Measurements from ENCODE around the gene ZNF724. TPM values are rescaled to one million over a fixed set of nuclear protein-coding genes. Genes with fewer than 3 reads are reported as not detected.
"Not testable (repeated sequence)": the region's sequence is repeated elsewhere in the genome, so short reads cannot be mapped to it uniquely, and the experiment has no call there.

ZNF724 gene
- total RNA-seq (10 to 100 TPM in 1 of 5 experiments, 1 to 10 TPM in 4; 2.9 to 11.3 (median 6.8) TPM), polyA plus RNA-seq (1 to 10 TPM; 3.0 to 4.3 TPM), total RNA-seq (2.4 reads per million, percentile 12 among the genes with 10 or more reads in this experiment)

- no peaks in the 10 kb centered on the region for H3K9me3 ChIP-seq (ENCODE audit: control insufficient read depth in 2 of 3, low read length in 3 of 3)
- ChIA-PET POLR2A (interaction anchor here (0.7 to 2.2 kb wide), 9 partner anchors 16 to 1401 kb away, joined by 3 to 40 read pairs (median 4); partner anchors contain the start of genes ZNF492, ZNF681 and ZNF91), CTCF (interaction anchor here (1.1 kb wide), 1 partner anchor 24 kb away, joined by 5 read pairs; no protein-coding TSS in a partner anchor)
- H3K4me1 ChIP-seq (ENCODE audit: control insufficient read depth in 2 of 2, insufficient read depth in 2 of 2, low read length in 2 of 2) = peaks cover 0 to 6% of the 10 kb centered on the region in 2 donors
- H3K27ac ChIP-seq (ENCODE audit: low read depth, low read length) = peak within 1 kb of the TSS; percentile 72
- intact Hi-C loops (cut with micrococcal nuclease) = loop anchor here (1.0 to 2.0 kb wide), 9 partner anchors 24 to 1414 kb away; partner anchors contain the start of genes ZNF91 (in 2 of the 2), ZNF257 (in 1 of the 2), ZNF43 (in 1 of the 2) and ZNF675 (in 1 of the 2)
- peaks cover 6 to 22% (median 10%) of the 10 kb centered on the region in 7 donors for H3K4me1 Mint-ChIP-seq
- peaks cover 0 to 19% (median 0%) of the 10 kb centered on the region in 11 donors for H3K9me3 Mint-ChIP-seq
- peak; percentile 100 for ATAC-seq
- no peaks in the 10 kb centered on the region for H3K27me3 ChIP-seq (ENCODE audit: control insufficient read depth in 2 of 2, insufficient read depth in 2 of 2, low read length in 2 of 2)
- DNase-seq = peak; percentile 66 to 91 (median 88)
- H3K27me3 Mint-ChIP-seq = no peaks in the 10 kb centered on the region
- H3K4me3 ChIP-seq (ENCODE audit: low read length) = peak within 1 kb of the TSS; percentile 84
- H3K36me3 Mint-ChIP-seq = peaks cover 0 to 39% (median 21%) of the 10 kb centered on the region in 5 donors
- H3K27ac Mint-ChIP-seq = peak within 1 kb of the TSS; percentile 61 to 96 (median 89)
- peak within 1 kb of the TSS; percentile 95 to 99 (median 96) for H3K4me3 Mint-ChIP-seq
- H3K36me3 ChIP-seq (ENCODE audit: control insufficient read depth in 2 of 3, insufficient read depth in 3 of 3, low read length in 3 of 3) = peaks cover 0 to 5% (median 0%) of the 10 kb centered on the region in 3 experiments
These were observed at the start of gene ZNF724 for GRCh38 chr19:23249911-23250649. Gene ZNF724, minus strand, starts transcription at chr19:23250394. Its CDS starts 152 bp downstream, at chr19:23250242.

- ATAC-seq (no peak), DNase-seq (no peak)
- no peak overlapping the region for H3K27ac Mint-ChIP-seq
- H3K36me3 Mint-ChIP-seq = peaks cover 0 to 9% (median 0%) of the 10 kb centered on the region in 5 donors
- Histone ChIP-seq H3K27ac (ENCODE audit: low read depth, low read length) (no peak overlapping the region), H3K4me3 (ENCODE audit: low read length) (no peak overlapping the region), H3K36me3 (ENCODE audit: control insufficient read depth in 2 of 3, insufficient read depth in 3 of 3, low read length in 3 of 3) (no peaks in the 10 kb centered on the region), H3K27me3 (ENCODE audit: control insufficient read depth in 2 of 2, insufficient read depth in 2 of 2, low read length in 2 of 2) (no peaks in the 10 kb centered on the region), H3K4me1 (ENCODE audit: control insufficient read depth in 2 of 2, insufficient read depth in 2 of 2, low read length in 2 of 2) (no peaks in the 10 kb centered on the region), H3K9me3 (ENCODE audit: control insufficient read depth in 2 of 3, low read length in 3 of 3) (no peaks in the 10 kb centered on the region)
- H3K4me3 Mint-ChIP-seq = no peak overlapping the region
- H3K9me3 Mint-ChIP-seq = peaks cover 0 to 75% (median 21%) of the 10 kb centered on the region in 11 donors
- no peaks in the 10 kb centered on the region for H3K27me3 Mint-ChIP-seq
- H3K4me1 Mint-ChIP-seq = no peaks in the 10 kb centered on the region
- intact Hi-C loops (cut with micrococcal nuclease) = no loop called here
- ChIA-PET POLR2A (no interaction called here), CTCF (interaction anchor here (1.1 kb wide), 1 partner anchor 12 kb away, joined by 3 read pairs; no protein-coding TSS in a partner anchor)
These were observed 43.9 kb upstream of the ZNF724 start for GRCh38 chr19:23294141-23294540.

GRCh38 chr19:23289966-23290365 is 39.8 kb upstream of the ZNF724 start:
- H3K4me1 ChIP-seq (ENCODE audit: control insufficient read depth in 2 of 2, insufficient read depth in 2 of 2, low read length in 2 of 2); H3K4me1 Mint-ChIP-seq; H3K27ac ChIP-seq (ENCODE audit: low read depth, low read length); H3K9me3 ChIP-seq (ENCODE audit: control insufficient read depth in 2 of 3, low read length in 3 of 3); H3K27me3 Mint-ChIP-seq; H3K36me3 ChIP-seq (ENCODE audit: control insufficient read depth in 2 of 3, insufficient read depth in 3 of 3, low read length in 3 of 3); DNase-seq; H3K27me3 ChIP-seq (ENCODE audit: control insufficient read depth in 2 of 2, insufficient read depth in 2 of 2, low read length in 2 of 2); H3K4me3 ChIP-seq (ENCODE audit: low read length); CTCF ChIA-PET; intact Hi-C loops (cut with micrococcal nuclease); ATAC-seq; H3K4me3 Mint-ChIP-seq: not testable (repeated sequence)
- peak overlapping the region in 1 of 9 donors; percentile 46 for H3K27ac Mint-ChIP-seq
- POLR2A ChIA-PET = interaction anchor here (0.6 kb wide), 1 partner anchor 574 kb away, joined by 3 read pairs; no protein-coding TSS in a partner anchor
- peaks cover 0 to 10% (median 5%) of the 10 kb centered on the region in 5 donors for H3K36me3 Mint-ChIP-seq
- peaks cover 3 to 76% (median 22%) of the 10 kb centered on the region in 11 donors for H3K9me3 Mint-ChIP-seq

GRCh38 chr19:23287620-23288019 is 37.4 kb upstream of the ZNF724 start:
- ChIA-PET CTCF (no interaction called here), POLR2A (no interaction called here)
- no peaks in the 10 kb centered on the region for H3K27me3 ChIP-seq (ENCODE audit: control insufficient read depth in 2 of 2, insufficient read depth in 2 of 2, low read length in 2 of 2)
- Mint-ChIP-seq H3K27ac (no peak overlapping the region), H3K4me3 (no peak overlapping the region), H3K27me3 (peaks cover 0 to 4% (median 0%) of the 10 kb centered on the region in 5 donors), H3K36me3 (peaks cover 0 to 10% (median 3%) of the 10 kb centered on the region in 5 donors), H3K4me1 (peaks cover 2 to 20% (median 11%) of the 10 kb centered on the region in 7 donors), H3K9me3 (peaks cover 7 to 59% (median 20%) of the 10 kb centered on the region in 11 donors)
- DNase-seq (no peak), ATAC-seq (no peak)
- no peak overlapping the region for H3K4me3 ChIP-seq (ENCODE audit: low read length)
- H3K4me1 ChIP-seq (ENCODE audit: control insufficient read depth in 2 of 2, insufficient read depth in 2 of 2, low read length in 2 of 2) = no peaks in the 10 kb centered on the region
- H3K9me3 ChIP-seq (ENCODE audit: control insufficient read depth in 2 of 3, low read length in 3 of 3) = no peaks in the 10 kb centered on the region
- H3K36me3 ChIP-seq (ENCODE audit: control insufficient read depth in 2 of 3, insufficient read depth in 3 of 3, low read length in 3 of 3) = no peaks in the 10 kb centered on the region
- no peak overlapping the region for H3K27ac ChIP-seq (ENCODE audit: low read depth, low read length)
- intact Hi-C loops (cut with micrococcal nuclease) = no loop called here

- Histone ChIP-seq H3K27me3 (ENCODE audit: control insufficient read depth in 2 of 2, insufficient read depth in 2 of 2, low read length in 2 of 2) (no peaks in the 10 kb centered on the region), H3K4me1 (ENCODE audit: control insufficient read depth in 2 of 2, insufficient read depth in 2 of 2, low read length in 2 of 2) (no peaks in the 10 kb centered on the region), H3K9me3 (ENCODE audit: control insufficient read depth in 2 of 3, low read length in 3 of 3) (no peaks in the 10 kb centered on the region), H3K4me3 (ENCODE audit: low read length) (no peak overlapping the region), H3K36me3 (ENCODE audit: control insufficient read depth in 2 of 3, insufficient read depth in 3 of 3, low read length in 3 of 3) (no peaks in the 10 kb centered on the region), H3K27ac (ENCODE audit: low read depth, low read length) (no peak overlapping the region)
- DNase-seq (no peak), ATAC-seq (no peak)
- Mint-ChIP-seq H3K36me3 (peaks cover 0 to 10% (median 3%) of the 10 kb centered on the region in 5 donors), H3K27me3 (peaks cover 0 to 4% (median 0%) of the 10 kb centered on the region in 5 donors), H3K4me1 (peaks cover 3 to 31% (median 22%) of the 10 kb centered on the region in 7 donors), H3K27ac (no peak overlapping the region), H3K9me3 (peaks cover 7 to 52% (median 20%) of the 10 kb centered on the region in 11 donors), H3K4me3 (no peak overlapping the region)
- CTCF ChIA-PET = no interaction called here
- intact Hi-C loops (cut with micrococcal nuclease) = no loop called here
- POLR2A ChIA-PET = no interaction called here
These were observed 36.3 kb upstream of the ZNF724 start for GRCh38 chr19:23286477-23286876.

GRCh38 chr19:23285948-23286347 is 35.8 kb upstream of the ZNF724 start:
- H3K9me3 ChIP-seq (ENCODE audit: control insufficient read depth in 2 of 3, low read length in 3 of 3) = no peaks in the 10 kb centered on the region
- Mint-ChIP-seq H3K4me3 (no peak overlapping the region), H3K27me3 (peaks cover 0 to 4% (median 0%) of the 10 kb centered on the region in 5 donors), H3K9me3 (peaks cover 7 to 51% (median 20%) of the 10 kb centered on the region in 11 donors), H3K4me1 (peaks cover 3 to 35% (median 25%) of the 10 kb centered on the region in 7 donors), H3K36me3 (peaks cover 0 to 10% (median 3%) of the 10 kb centered on the region in 5 donors), H3K27ac (no peak overlapping the region)
- CTCF ChIA-PET = no interaction called here
- DNase-seq (no peak), ATAC-seq (no peak)
- H3K27me3 ChIP-seq (ENCODE audit: control insufficient read depth in 2 of 2, insufficient read depth in 2 of 2, low read length in 2 of 2) = no peaks in the 10 kb centered on the region
- intact Hi-C loops (cut with micrococcal nuclease) = no loop called here
- no peak overlapping the region for H3K27ac ChIP-seq (ENCODE audit: low read depth, low read length)
- H3K36me3 ChIP-seq (ENCODE audit: control insufficient read depth in 2 of 3, insufficient read depth in 3 of 3, low read length in 3 of 3) = no peaks in the 10 kb centered on the region
- POLR2A ChIA-PET = no interaction called here
- H3K4me1 ChIP-seq (ENCODE audit: control insufficient read depth in 2 of 2, insufficient read depth in 2 of 2, low read length in 2 of 2) = no peaks in the 10 kb centered on the region
- H3K4me3 ChIP-seq (ENCODE audit: low read length) = no peak overlapping the region
